IMR-90 (cell line): ENCODE data around the gene TAF1D. TPM values are rescaled to one million over a fixed set of nuclear protein-coding genes. Genes with fewer than 3 reads are reported as not detected.
A peak's percentile ranks its signal among the peaks of the same experiment; 100 is the strongest.

ENCODE experiments used
- ATAC-seq: fragments of 200-7000 bp; cut with Tn5 transposase; 2 replicates; pipeline ENCODE4 v1.9.1; 2020; ENCODE audit warnings: low read depth, mild to moderate bottlenecking, moderate library complexity
- BruUV-seq: library from RNA; stranded (reverse); fragments of 400-500 nt; replicated peaks from 2 replicates; lab custom pipeline; 2021; lab: Mats Ljungman, UMichigan
- CTCF ChIA-PET: fragments of 300-600 bp; formaldehyde crosslinking; extraction: SDS; loops from one replicate; lab custom pipeline; 2021; ENCODE audit warnings: antibody characterized with exemption; lab: Yijun Ruan, JAX
- POLR2A ChIA-PET: fragments of 300-600 bp; sonication (Branson Sonifier 250); formaldehyde crosslinking; loops from one replicate; lab custom pipeline; 2022; ENCODE audit warnings: antibody characterized with exemption; ENCODE audit not compliant: unreplicated experiment; lab: Charles Lee
- DNase-seq: peaks from one replicate; pipeline ENCODE4 v3.0.0; 2013
- H2AFZ ChIP-seq: replicated peaks from 2 replicates; pipeline ENCODE3; 2013; ENCODE audit warnings: low read length, mild to moderate bottlenecking; ENCODE audit not compliant: poor library complexity
- H2AK5ac ChIP-seq: 2 replicates; pipeline ENCODE4 v1.6.1; 2013; ENCODE audit warnings: low read depth, low read length, inconsistent platforms
- H2AK9ac ChIP-seq: replicated peaks from 2 replicates; pipeline ENCODE3; 2013; ENCODE audit warnings: mild to moderate bottlenecking, low read depth, low read length, moderate library complexity; ENCODE audit not compliant: poor library complexity
- H2BK120ac ChIP-seq: 2 replicates; pipeline ENCODE4 v1.6.1; 2013; ENCODE audit warnings: low read depth, low read length, inconsistent platforms
- H2BK15ac ChIP-seq: 3 replicates; pipeline ENCODE4 v1.6.1; 2013; ENCODE audit warnings: low read depth, low read length, inconsistent platforms
- H2BK20ac ChIP-seq: 2 replicates; pipeline ENCODE4 v1.6.1; 2013; ENCODE audit warnings: low read depth, mild to moderate bottlenecking, inconsistent platforms, low read length, moderate library complexity
- H2BK5ac ChIP-seq: 2 replicates; pipeline ENCODE4 v1.6.1; 2013; ENCODE audit warnings: mild to moderate bottlenecking, low read depth, low read length, inconsistent platforms; ENCODE audit not compliant: poor library complexity, severe bottlenecking
- H3K14ac ChIP-seq: replicated peaks from 2 replicates; pipeline ENCODE4 v1.6.1; 2013; ENCODE audit warnings: low read depth, low read length, inconsistent platforms
- H3K18ac ChIP-seq: 2 replicates; pipeline ENCODE4 v1.6.1; 2013; ENCODE audit warnings: low read depth, low read length, control low read depth
- H3K23ac ChIP-seq: 2 replicates; pipeline ENCODE4 v1.6.1; 2013; ENCODE audit warnings: low read depth, low read length, inconsistent platforms
- H3K27ac ChIP-seq: 2 replicates; pipeline ENCODE4 v1.5.1; 2013; ENCODE audit warnings: mild to moderate bottlenecking, control low read depth, low read length; ENCODE audit not compliant: insufficient read depth
- H3K27me3 ChIP-seq: 2 replicates; pipeline ENCODE4 v1.6.1; 2013; ENCODE audit warnings: low read length; ENCODE audit not compliant: control insufficient read depth, insufficient read depth
- H3K36me3 ChIP-seq: 2 replicates; pipeline ENCODE4 v1.6.1; 2013; ENCODE audit warnings: low read length, mixed read lengths; ENCODE audit not compliant: control insufficient read depth, insufficient read depth
- H3K4ac ChIP-seq: 2 replicates; pipeline ENCODE4 v1.6.1; 2013; ENCODE audit warnings: low read depth, low read length, inconsistent platforms
- H3K4me1 ChIP-seq: 2 replicates; pipeline ENCODE4 v1.6.1; 2013; ENCODE audit warnings: low read length, mixed read lengths; ENCODE audit not compliant: control insufficient read depth, insufficient read depth
- H3K4me2 ChIP-seq: 2 replicates; pipeline ENCODE4 v1.6.1; 2013; ENCODE audit warnings: low read depth, mild to moderate bottlenecking, control low read depth, low read length, moderate library complexity
- H3K4me3 ChIP-seq: 2 replicates; pipeline ENCODE4 v1.5.1; 2013; ENCODE audit warnings: low read depth, mild to moderate bottlenecking, control low read depth, low read length, moderate library complexity; ENCODE audit not compliant: insufficient read depth
- H3K56ac ChIP-seq: 2 replicates; pipeline ENCODE4 v1.6.1; 2013; ENCODE audit warnings: low read length, inconsistent platforms; ENCODE audit not compliant: insufficient read depth; ENCODE audit errors: extremely low read depth
- H3K79me1 ChIP-seq, 2 experiments: 2 replicates each; pipeline ENCODE4 v1.6.1; 2013; ENCODE audit warnings: low read length in 2 of 2, inconsistent platforms in 1 of 2, low read depth in 1 of 2
- H3K9ac ChIP-seq: 2 replicates; pipeline ENCODE4 v1.6.1; 2013; ENCODE audit warnings: low read depth, low read length, control low read depth
- H3K9me1 ChIP-seq: 2 replicates; pipeline ENCODE4 v1.6.1; 2013; ENCODE audit warnings: low read length, inconsistent platforms; ENCODE audit not compliant: insufficient read depth
- H3K9me3 ChIP-seq: 2 replicates; pipeline ENCODE4 v1.6.1; 2013; ENCODE audit warnings: low read length; ENCODE audit not compliant: control insufficient read depth, insufficient read depth
- H4K20me1 ChIP-seq: 2 replicates; pipeline ENCODE4 v1.6.1; 2013; ENCODE audit warnings: low read length, inconsistent platforms; ENCODE audit not compliant: insufficient read depth
- H4K5ac ChIP-seq: 2 replicates; pipeline ENCODE4 v1.6.1; 2013; ENCODE audit warnings: mild to moderate bottlenecking, low read depth, low read length, control low read depth
- H4K8ac ChIP-seq, 2 experiments: 2 replicates each; pipeline ENCODE4 v1.6.1; 2013; ENCODE audit warnings: low read depth in 2 of 2, low read length in 2 of 2, control low read depth in 1 of 2, inconsistent platforms in 1 of 2
- H4K91ac ChIP-seq: 2 replicates; pipeline ENCODE4 v1.6.1; 2013; ENCODE audit warnings: low read depth, low read length, inconsistent platforms; ENCODE audit not compliant: insufficient read depth
- BHLHE40 ChIP-seq: fragments of 150-350 bp; IDR thresholded peaks from 2 replicates; pipeline ENCODE4 v1.6.1; 2016; ENCODE audit warnings: mild to moderate bottlenecking, low read depth, low read length
- CEBPB ChIP-seq: IDR thresholded peaks from 2 replicates; pipeline ENCODE4 v1.6.1; 2012; ENCODE audit warnings: low read depth, low read length, improper control_type of control experiment
- CHD1 ChIP-seq: IDR thresholded peaks from 2 replicates; pipeline ENCODE4 v1.6.1; 2012; ENCODE audit warnings: low read depth, low read length, improper control_type of control experiment
- ELK1 ChIP-seq: fragments of 150-350 bp; IDR thresholded peaks from 2 replicates; pipeline ENCODE4 v1.6.1; 2016; ENCODE audit warnings: low read depth, mild to moderate bottlenecking, low read length, moderate library complexity, borderline replicate concordance
- MAFK ChIP-seq: IDR thresholded peaks from 2 replicates; pipeline ENCODE4 v1.6.1; 2012; ENCODE audit warnings: low read depth, low read length, improper control_type of control experiment
- MXI1 ChIP-seq: IDR thresholded peaks from 2 replicates; pipeline ENCODE4 v1.6.1; 2012; ENCODE audit warnings: low read depth, mild to moderate bottlenecking, low read length, moderate library complexity, borderline replicate concordance
- NFE2L2 ChIP-seq: fragments of 150-350 bp; IDR thresholded peaks from 2 replicates; pipeline ENCODE4 v1.6.1; 2016; ENCODE audit warnings: low read depth, mild to moderate bottlenecking, low read length
- POLR2A ChIP-seq: IDR thresholded peaks from 2 replicates; pipeline ENCODE4 v1.6.1; 2012; ENCODE audit warnings: mild to moderate bottlenecking, low read depth, low read length
- RAD21 ChIP-seq: IDR thresholded peaks from 2 replicates; pipeline ENCODE4 v1.6.1; 2012; ENCODE audit warnings: low read length, improper control_type of control experiment
- RCOR1 ChIP-seq: IDR thresholded peaks from 2 replicates; pipeline ENCODE4 v1.6.1; 2012; ENCODE audit warnings: mild to moderate bottlenecking, low read length, improper control_type of control experiment; ENCODE audit not compliant: insufficient replicate concordance
- RFX5 ChIP-seq: IDR thresholded peaks from 2 replicates; pipeline ENCODE4 v1.8.0; 2012; ENCODE audit warnings: low read depth, mild to moderate bottlenecking, low read length, moderate library complexity
- SMC3 ChIP-seq: fragments of 150-350 bp; IDR thresholded peaks from 2 replicates; pipeline ENCODE4 v1.6.1; 2016; ENCODE audit warnings: low read depth, mild to moderate bottlenecking, antibody characterized with exemption, low read length, moderate library complexity
- WGBS, 2 experiments: methylation state at CpG; one replicate each; pipeline versions ENCODE4 v1.1.5 to v1.1.7; 2013; ENCODE audit warnings: missing lambda C conversion rate in 2 of 2; ENCODE audit not compliant: insufficient read length in 1 of 2; ENCODE audit errors: extremely low coverage in 2 of 2; 5-methylcytosine and 5-hydroxymethylcytosine counted together
- dilution Hi-C: fragments of 300-500 bp; cut with HindIII; formaldehyde crosslinking; loops from one replicate; pipeline ENCODE4 v1.14.3; 2018; ENCODE audit warnings: low sequenced_read_pairs; ENCODE audit not compliant: unreplicated experiment
- in situ Hi-C: fragments of 300-500 bp; cut with MboI; formaldehyde crosslinking; loops from 3 replicates; pipeline ENCODE4 v1.14.3; 2019; ENCODE audit warnings: low sequenced_read_pairs, inconsistent platforms, mixed read lengths
- intact Hi-C: fragments of 100-400 bp; cut with micrococcal nuclease; formaldehyde crosslinking; loops from 2 replicates; pipeline ENCODE4 v1.10.0; 2022
- polyA plus RNA-seq, 3 experiments: library from polyadenylated mRNA; depleted of rRNA; stranded (reverse); fragments of >200 nt; gene quantifications; 2 replicates each; pipeline ENCODE4 v1.2.3, GENCODE V29; 2012; ENCODE audit warnings: low replicate concordance in 1 of 3
- total RNA-seq: library from RNA; depleted of rRNA; stranded (reverse); fragments of >200 nt; gene quantifications from 2 replicates; pipeline ENCODE4 v1.2.3, GENCODE V29; 2012
- TF ChIP-seq, protein P1 (sequence below): fragments of 150-350 bp; IDR thresholded peaks from 2 replicates; pipeline ENCODE4 v1.6.1; 2017; ENCODE audit warnings: mild to moderate bottlenecking, antibody characterized with exemption, low read length, low read depth

Gene TAF1D
- total and polyA plus RNA-seq, 2 of the 4 experiments (the other 2 are of a cell fraction) = 56.8 to 133 TPM

DNA sequence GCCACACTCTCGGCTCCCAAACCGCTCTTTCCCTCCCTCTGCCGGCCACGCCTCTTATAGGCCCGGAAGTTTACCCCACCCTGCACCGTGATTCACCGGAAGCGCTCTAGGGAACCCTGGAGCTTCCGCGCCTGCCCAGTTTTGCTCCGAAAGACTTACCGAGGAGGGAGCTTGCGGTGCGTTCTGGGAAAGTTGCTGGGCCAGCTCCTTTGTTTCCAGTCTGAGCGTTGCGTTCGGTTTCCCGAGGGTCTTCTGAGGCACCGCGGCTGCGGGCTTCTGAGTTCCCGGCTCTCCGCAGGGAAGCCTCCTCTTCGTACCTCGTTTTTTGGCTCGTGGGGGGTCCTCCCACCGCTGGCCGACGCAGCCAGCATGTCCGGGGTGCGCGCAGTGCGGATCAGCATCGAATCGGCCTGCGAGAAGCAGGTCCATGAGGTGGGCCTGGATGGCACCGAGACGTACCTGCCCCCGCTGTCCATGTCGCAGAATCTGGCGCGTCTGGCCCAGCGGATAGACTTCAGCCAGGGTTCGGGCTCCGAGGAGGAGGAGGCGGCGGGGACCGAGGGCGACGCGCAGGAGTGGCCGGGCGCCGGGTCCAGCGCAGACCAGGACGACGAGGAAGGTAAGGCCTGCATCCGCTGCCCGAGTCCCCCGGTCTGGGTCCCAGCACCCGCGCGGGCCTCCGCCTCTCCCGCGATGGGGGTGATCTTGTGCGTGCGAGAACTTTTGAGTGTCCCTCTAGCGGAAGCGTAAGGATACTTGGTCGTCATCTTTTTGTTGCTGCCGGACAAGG lies 43.0 kb upstream of the TAF1D start, which contains the start of gene MED17:
MED17 (plus strand) TSS at position 138 of the 790 bp plus-strand sequence; CDS start at position 370, 232 bp downstream.
- in situ Hi-C loops = no loop called here
- Histone ChIP-seq H3K4me3 (peak within 1 kb of the TSS; percentile 91), H3K9me3 (no peaks in the 10 kb centered on the region), H3K4me2 (peak within 1 kb of the TSS; percentile 96), H3K14ac (peak within 1 kb of the TSS; percentile 81), H3K27ac (peak within 1 kb of the TSS; percentile 94), H3K9me1 (peaks cover 4% of the 10 kb centered on the region; the same call in 1 of the 2 replicates), H4K5ac (peak within 1 kb of the TSS; percentile 82), H3K36me3 (peaks cover 3% of the 10 kb centered on the region; the same call in 1 of the 2 replicates), H3K18ac (peak within 1 kb of the TSS; percentile 70), H3K23ac (peak within 1 kb of the TSS; percentile 67), H4K91ac (peak within 1 kb of the TSS; percentile 71), H2BK15ac (no peak within 1 kb of the TSS), H3K4me1 (peaks cover 4% of the 10 kb centered on the region; the same call in 1 of the 2 replicates), H2BK20ac (no peak within 1 kb of the TSS), H4K20me1 (peaks cover 40% of the 10 kb centered on the region), H2BK120ac (peak within 1 kb of the TSS; percentile 54), H3K4ac (peak within 1 kb of the TSS; percentile 92), H4K8ac (peak within 1 kb of the TSS; percentile 89 to 92), H2AK5ac (peak within 1 kb of the TSS; percentile 84), H3K9ac (peak within 1 kb of the TSS; percentile 97), H3K56ac (peak within 1 kb of the TSS; percentile 98), H2AFZ (peak within 1 kb of the TSS; percentile 96), H2AK9ac (peak within 1 kb of the TSS; percentile 99), H3K27me3 (no peaks in the 10 kb centered on the region), H2BK5ac (peak within 1 kb of the TSS; percentile 83), H3K79me1 (peaks cover 7 to 19% of the 10 kb centered on the region in 2 experiments; a peak in 2 of 4 replicates)
- ChIA-PET POLR2A (interaction anchor here (0.6 to 1.3 kb wide), 8 partner anchors 13 to 709 kb away, joined by 3 to 23 read pairs (median 3); no protein-coding TSS in a partner anchor), CTCF (interaction anchor here (0.9 kb wide), 1 partner anchor 18 kb away, joined by 3 read pairs; no protein-coding TSS in a partner anchor)
- no TSS peak for BruUV-seq
- ATAC-seq (peak; percentile 96), DNase-seq (peak; percentile 92)
- dilution Hi-C loops = no loop called here
- intact Hi-C loops = loop anchor here (1.0 kb wide), 1 partner anchor 43 kb away; the partner anchor contains the start of genes C11orf54 and TAF1D
- 1% methylated on average over 35 of the region's 72 CpGs; no CpG with 5 or more reads in 1 of the 2 experiments for WGBS, 2 experiments
- TF ChIP-seq, protein P1, sequence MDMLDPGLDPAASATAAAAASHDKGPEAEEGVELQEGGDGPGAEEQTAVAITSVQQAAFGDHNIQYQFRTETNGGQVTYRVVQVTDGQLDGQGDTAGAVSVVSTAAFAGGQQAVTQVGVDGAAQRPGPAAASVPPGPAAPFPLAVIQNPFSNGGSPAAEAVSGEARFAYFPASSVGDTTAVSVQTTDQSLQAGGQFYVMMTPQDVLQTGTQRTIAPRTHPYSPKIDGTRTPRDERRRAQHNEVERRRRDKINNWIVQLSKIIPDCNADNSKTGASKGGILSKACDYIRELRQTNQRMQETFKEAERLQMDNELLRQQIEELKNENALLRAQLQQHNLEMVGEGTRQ = no peak
- TF ChIP-seq CEBPB (no peak), MAFK (peak; percentile 19; the same call in 1 of the 2 replicates), ELK1 (0 out of 2 replicates have a peak, but pooled peaks have one; percentile 36), POLR2A (peak; percentile 84; the same call in 1 of the 2 replicates), RAD21 (peak; percentile 4; the same call in 1 of the 2 replicates), RCOR1 (no peak), CHD1 (0 out of 2 replicates have a peak, but pooled peaks have one; percentile 74), BHLHE40 (no peak), RFX5 (no peak), NFE2L2 (no peak), MXI1 (peak; percentile 52; the same call in 1 of the 2 replicates), SMC3 (no peak)
